ENCODE data around the gene ARID3B.

Gene ARID3B

DNA sequence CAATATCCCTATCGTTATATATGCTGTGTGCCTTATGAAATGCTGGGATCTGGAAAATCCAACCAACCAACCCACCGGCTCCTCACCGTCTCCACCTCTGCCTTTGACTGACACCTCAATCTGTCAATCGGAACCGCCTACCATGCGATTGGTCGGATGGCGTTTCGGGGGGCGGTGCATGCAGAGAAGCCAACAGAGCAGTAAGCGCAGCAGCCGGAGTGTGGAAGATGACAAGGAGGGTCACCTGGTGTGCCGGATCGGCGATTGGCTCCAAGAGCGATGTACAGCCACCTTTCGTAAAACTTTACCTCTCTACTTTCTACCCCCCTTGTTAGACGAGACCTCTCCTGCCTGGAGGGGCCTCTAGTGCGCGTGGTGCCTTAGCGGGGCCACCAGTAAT lies 80.9 kb downstream of the ARID3B start:
- Histone ChIP-seq H3K79me2 (ENCODE audit: insufficient read depth, low read depth) (peaks cover 50% of the 10 kb centered on the region), H2AFZ (ENCODE audit: low read depth) (no peak overlapping the region), H3K9ac (no peak overlapping the region), H3K4me1 (ENCODE audit: low read depth, poor library complexity, severe bottlenecking) (peaks cover 49% of the 10 kb centered on the region), H3K27me3 (ENCODE audit: insufficient read depth, low read depth) (no peaks in the 10 kb centered on the region), H4K20me1 (ENCODE audit: insufficient read depth) (0 out of 2 replicates have a peak, but pooled peaks cover 2% of the 10 kb centered on the region), H3K36me3 (ENCODE audit: insufficient read depth) (peaks cover 10% of the 10 kb centered on the region; the same call in 1 of the 2 replicates), H3K4me2 (no peak overlapping the region), H3K4me3 (IDR thresholded peaks at IDR 0.05; ENCODE audit: insufficient read depth, low read depth, low read length) (no peak overlapping the region), H3K27ac (no peak overlapping the region)
- TF ChIP-seq, protein P1, sequence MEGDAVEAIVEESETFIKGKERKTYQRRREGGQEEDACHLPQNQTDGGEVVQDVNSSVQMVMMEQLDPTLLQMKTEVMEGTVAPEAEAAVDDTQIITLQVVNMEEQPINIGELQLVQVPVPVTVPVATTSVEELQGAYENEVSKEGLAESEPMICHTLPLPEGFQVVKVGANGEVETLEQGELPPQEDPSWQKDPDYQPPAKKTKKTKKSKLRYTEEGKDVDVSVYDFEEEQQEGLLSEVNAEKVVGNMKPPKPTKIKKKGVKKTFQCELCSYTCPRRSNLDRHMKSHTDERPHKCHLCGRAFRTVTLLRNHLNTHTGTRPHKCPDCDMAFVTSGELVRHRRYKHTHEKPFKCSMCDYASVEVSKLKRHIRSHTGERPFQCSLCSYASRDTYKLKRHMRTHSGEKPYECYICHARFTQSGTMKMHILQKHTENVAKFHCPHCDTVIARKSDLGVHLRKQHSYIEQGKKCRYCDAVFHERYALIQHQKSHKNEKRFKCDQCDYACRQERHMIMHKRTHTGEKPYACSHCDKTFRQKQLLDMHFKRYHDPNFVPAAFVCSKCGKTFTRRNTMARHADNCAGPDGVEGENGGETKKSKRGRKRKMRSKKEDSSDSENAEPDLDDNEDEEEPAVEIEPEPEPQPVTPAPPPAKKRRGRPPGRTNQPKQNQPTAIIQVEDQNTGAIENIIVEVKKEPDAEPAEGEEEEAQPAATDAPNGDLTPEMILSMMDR (conservative IDR thresholded peaks at IDR 0.05; ENCODE audit: low read depth, low read length) = no peak

DNA sequence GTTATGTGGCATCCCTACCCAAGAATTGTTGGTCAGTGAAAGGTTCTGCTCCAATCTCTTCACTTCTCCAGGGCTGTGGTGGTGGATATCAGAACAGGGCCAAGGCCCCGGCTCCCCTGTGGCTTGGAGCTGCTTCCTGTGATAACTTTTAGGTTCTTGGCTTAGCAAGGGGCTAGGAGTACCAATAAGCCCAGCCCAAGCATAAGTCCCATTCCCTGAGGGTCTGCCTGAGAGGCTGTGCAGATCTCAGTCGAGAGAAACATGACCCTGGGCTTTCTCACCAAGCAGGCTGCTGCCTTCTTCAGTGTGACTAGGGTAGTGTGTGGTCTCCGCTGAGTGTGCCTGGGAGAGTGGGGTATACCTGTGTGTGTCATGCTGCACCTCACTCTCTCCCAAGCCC lies 81.7 kb downstream of the ARID3B start:
- no peak overlapping the region for H3K27ac ChIP-seq
- H2AFZ ChIP-seq (ENCODE audit: low read depth) = no peak overlapping the region
- H3K4me1 ChIP-seq (ENCODE audit: low read depth, poor library complexity, severe bottlenecking) = peaks cover 49% of the 10 kb centered on the region
- TF ChIP-seq, protein P1 (conservative IDR thresholded peaks at IDR 0.05; ENCODE audit: low read depth, low read length) = no peak
- no peak overlapping the region for H3K4me2 ChIP-seq
- peaks cover 41% of the 10 kb centered on the region for H3K79me2 ChIP-seq (ENCODE audit: insufficient read depth, low read depth)
- no peak overlapping the region for H3K4me3 ChIP-seq (IDR thresholded peaks at IDR 0.05; ENCODE audit: insufficient read depth, low read depth, low read length)
- H3K36me3 ChIP-seq (ENCODE audit: insufficient read depth) = peaks cover 13% of the 10 kb centered on the region; the same call in 1 of the 2 replicates
- H3K9ac ChIP-seq = no peak overlapping the region
- no peaks in the 10 kb centered on the region for H4K20me1 ChIP-seq (ENCODE audit: insufficient read depth)
- no peaks in the 10 kb centered on the region for H3K27me3 ChIP-seq (ENCODE audit: insufficient read depth, low read depth)

DNA sequence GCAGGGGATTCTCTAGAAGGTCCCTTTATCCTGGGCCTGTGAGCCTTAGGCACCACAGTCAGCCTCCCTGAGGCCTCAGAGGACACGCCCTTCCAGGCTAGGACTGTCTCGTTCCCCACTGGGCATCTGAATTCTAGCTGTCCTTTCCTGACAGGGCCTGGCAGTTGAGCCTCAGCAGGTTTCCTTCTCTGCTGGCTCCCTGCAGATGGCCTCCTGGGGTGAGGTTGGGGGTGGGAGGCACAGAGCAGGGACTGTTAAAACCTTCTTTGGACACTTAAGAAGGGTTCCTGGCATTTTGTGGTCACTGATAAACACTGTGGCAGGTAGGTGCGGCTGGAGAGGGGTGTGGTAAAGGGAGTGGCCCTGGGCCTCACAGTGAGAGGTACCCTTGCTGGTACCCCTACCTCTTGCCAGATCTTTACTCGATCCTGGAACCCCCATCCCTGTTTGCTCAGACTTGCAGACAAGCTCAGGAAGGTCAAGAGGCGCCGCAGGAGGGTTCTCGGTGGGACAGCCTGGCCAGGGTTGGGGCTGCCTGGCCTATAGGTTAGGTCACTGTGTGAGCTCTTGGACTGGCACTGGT lies 83.1 kb downstream of the ARID3B start:
- peaks cover 13% of the 10 kb centered on the region; the same call in 1 of the 2 replicates for H3K36me3 ChIP-seq (ENCODE audit: insufficient read depth)
- no peaks in the 10 kb centered on the region for H4K20me1 ChIP-seq (ENCODE audit: insufficient read depth)
- TF ChIP-seq, protein P1 (conservative IDR thresholded peaks at IDR 0.05; ENCODE audit: low read depth, low read length) = no peak
- no peak overlapping the region for H2AFZ ChIP-seq (ENCODE audit: low read depth)
- no peak overlapping the region for H3K9ac ChIP-seq
- H3K27ac ChIP-seq = no peak overlapping the region
- H3K4me1 ChIP-seq (ENCODE audit: low read depth, poor library complexity, severe bottlenecking) = peaks cover 40% of the 10 kb centered on the region
- no peaks in the 10 kb centered on the region for H3K27me3 ChIP-seq (ENCODE audit: insufficient read depth, low read depth)
- no peak overlapping the region for H3K4me2 ChIP-seq
- peaks cover 28% of the 10 kb centered on the region for H3K79me2 ChIP-seq (ENCODE audit: insufficient read depth, low read depth)
- H3K4me3 ChIP-seq (IDR thresholded peaks at IDR 0.05; ENCODE audit: insufficient read depth, low read depth, low read length) = no peak overlapping the region

DNA sequence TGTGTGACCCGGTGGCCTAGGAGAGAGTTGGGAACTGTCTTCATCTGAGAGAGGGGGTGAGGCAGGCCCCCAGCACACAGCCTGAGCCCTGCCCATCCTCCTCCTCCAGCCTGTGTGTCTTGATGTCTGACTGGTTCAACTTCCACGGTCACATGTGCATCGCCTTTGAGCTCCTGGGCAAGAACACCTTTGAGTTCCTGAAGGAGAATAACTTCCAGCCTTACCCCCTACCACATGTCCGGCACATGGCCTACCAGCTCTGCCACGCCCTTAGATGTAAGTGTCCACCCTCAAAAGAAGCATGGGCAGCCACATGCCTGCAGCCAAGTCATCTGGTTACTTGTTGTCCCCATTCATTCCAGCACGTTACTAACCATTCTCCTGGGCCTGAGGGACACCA lies 84.7 kb downstream of the ARID3B start:
- no peak overlapping the region for H3K4me2 ChIP-seq
- H3K27ac ChIP-seq = no peak overlapping the region; the same call in 1 of the 2 replicates
- H3K27me3 ChIP-seq (ENCODE audit: insufficient read depth, low read depth) = no peaks in the 10 kb centered on the region
- H3K79me2 ChIP-seq (ENCODE audit: insufficient read depth, low read depth) = peaks cover 15% of the 10 kb centered on the region; the same call in 1 of the 2 replicates
- TF ChIP-seq, protein P1 (conservative IDR thresholded peaks at IDR 0.05; ENCODE audit: low read depth, low read length) = no peak
- peaks cover 38% of the 10 kb centered on the region for H3K4me1 ChIP-seq (ENCODE audit: low read depth, poor library complexity, severe bottlenecking)
- H3K9ac ChIP-seq = no peak overlapping the region; the same call in 1 of the 2 replicates
- H4K20me1 ChIP-seq (ENCODE audit: insufficient read depth) = no peaks in the 10 kb centered on the region
- peaks cover 9% of the 10 kb centered on the region; the same call in 1 of the 2 replicates for H3K36me3 ChIP-seq (ENCODE audit: insufficient read depth)
- no peak overlapping the region for H3K4me3 ChIP-seq (IDR thresholded peaks at IDR 0.05; ENCODE audit: insufficient read depth, low read depth, low read length)
- H2AFZ ChIP-seq (ENCODE audit: low read depth) = no peak overlapping the region
